ENCODE data around the gene FMO1. TPM values are rescaled to one million over a fixed set of nuclear protein-coding genes. Genes with fewer than 3 reads are reported as not detected.

FMO1 gene
- total and polyA plus RNA-seq, 10 of the 15 experiments (the other 5 are each of a cell fraction or from before 2014, with no cell fraction given), result not detected

DNA sequence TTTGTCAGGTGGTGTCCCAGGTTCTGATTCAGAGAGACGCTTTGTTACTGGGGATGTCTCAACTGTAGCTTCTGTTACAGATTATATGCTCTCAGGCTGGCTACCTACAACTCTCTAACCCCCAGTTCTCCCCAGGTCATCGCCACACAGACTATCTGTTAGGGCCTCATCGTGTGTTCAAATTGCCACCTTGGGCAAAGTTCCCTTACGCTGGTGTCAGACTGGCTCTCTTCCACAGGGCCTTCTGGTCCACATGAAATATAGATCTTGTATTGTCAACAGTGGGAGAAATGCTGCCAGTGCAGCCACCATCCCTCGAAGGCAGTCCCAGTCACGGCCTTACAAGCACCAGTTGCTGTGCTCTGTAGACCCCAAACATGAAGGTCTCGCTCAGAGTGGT, 81.0 kb downstream of the FMO1 start:
- WGBS (ENCODE audit: insufficient coverage, insufficient replicate concordance, low lambda C conversion rate, missing lambda C conversion rate), result 59% methylated on average over 7 of the region's 7 CpGs

More for the DNA sequence above, 81.0 kb downstream of the FMO1 start:
- Histone ChIP-seq H3K27ac (ENCODE audit: control insufficient read depth, insufficient read depth) (no peak overlapping the region), H3K9ac (ENCODE audit: control insufficient read depth, insufficient read depth, low read length) (no peak overlapping the region), H4K20me1 (ENCODE audit: control insufficient read depth, insufficient read depth) (no peaks in the 10 kb centered on the region), H2AFZ (ENCODE audit: control insufficient read depth, low read depth, low read length) (no peak overlapping the region), H3K4me3 (no peak overlapping the region), H3K36me3 (ENCODE audit: control insufficient read depth in 2 of 2, insufficient read depth in 2 of 2, low read length in 1 of 2) (no peaks in the 10 kb centered on the region), H3K4me1 (ENCODE audit: control insufficient read depth, insufficient read depth, low read length) (no peaks in the 10 kb centered on the region), H3K79me2 (ENCODE audit: control insufficient read depth, insufficient read depth, low read length) (no peaks in the 10 kb centered on the region), H3K9me3 (replicated peaks; ENCODE audit: control insufficient read depth, insufficient read depth, low read length) (no peaks in the 10 kb centered on the region), H3K27me3 (replicated peaks in 1 of 2; ENCODE audit: control insufficient read depth in 2 of 2, insufficient read depth in 2 of 2, low read length in 1 of 2) (no peaks in the 10 kb centered on the region), H3K4me2 (ENCODE audit: control insufficient read depth, insufficient read depth) (no peak overlapping the region)
- intact Hi-C loops (cut with micrococcal nuclease; ENCODE audit: unreplicated experiment) (no loop called here), in situ Hi-C loops (cut with MboI) (no loop called here)
- SMC1A ChIA-PET (ENCODE audit: uncharacterized antibody, unreplicated experiment), result no interaction called here
- no peak for TF ChIP-seq MYB (IDR thresholded peaks at IDR 0.05; ENCODE audit: borderline replicate concordance, low read depth, low read length)
- TF ChIP-seq, protein P1, sequence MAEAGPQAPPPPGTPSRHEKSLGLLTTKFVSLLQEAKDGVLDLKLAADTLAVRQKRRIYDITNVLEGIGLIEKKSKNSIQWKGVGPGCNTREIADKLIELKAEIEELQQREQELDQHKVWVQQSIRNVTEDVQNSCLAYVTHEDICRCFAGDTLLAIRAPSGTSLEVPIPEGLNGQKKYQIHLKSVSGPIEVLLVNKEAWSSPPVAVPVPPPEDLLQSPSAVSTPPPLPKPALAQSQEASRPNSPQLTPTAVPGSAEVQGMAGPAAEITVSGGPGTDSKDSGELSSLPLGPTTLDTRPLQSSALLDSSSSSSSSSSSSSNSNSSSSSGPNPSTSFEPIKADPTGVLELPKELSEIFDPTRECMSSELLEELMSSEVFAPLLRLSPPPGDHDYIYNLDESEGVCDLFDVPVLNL (IDR thresholded peaks at IDR 0.05; ENCODE audit: low read depth, low read length), result no peak
- no peak for TF ChIP-seq EZH2 (IDR thresholded peaks at IDR 0.05; ENCODE audit: borderline replicate concordance, control insufficient read depth, low read depth, low read length)
- TF ChIP-seq, protein P2, sequence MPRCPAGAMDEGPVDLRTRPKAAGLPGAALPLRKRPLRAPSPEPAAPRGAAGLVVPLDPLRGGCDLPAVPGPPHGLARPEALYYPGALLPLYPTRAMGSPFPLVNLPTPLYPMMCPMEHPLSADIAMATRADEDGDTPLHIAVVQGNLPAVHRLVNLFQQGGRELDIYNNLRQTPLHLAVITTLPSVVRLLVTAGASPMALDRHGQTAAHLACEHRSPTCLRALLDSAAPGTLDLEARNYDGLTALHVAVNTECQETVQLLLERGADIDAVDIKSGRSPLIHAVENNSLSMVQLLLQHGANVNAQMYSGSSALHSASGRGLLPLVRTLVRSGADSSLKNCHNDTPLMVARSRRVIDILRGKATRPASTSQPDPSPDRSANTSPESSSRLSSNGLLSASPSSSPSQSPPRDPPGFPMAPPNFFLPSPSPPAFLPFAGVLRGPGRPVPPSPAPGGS (IDR thresholded peaks at IDR 0.05; ENCODE audit: borderline replicate concordance, insufficient read depth, low read depth, low read length, poor library complexity, severe bottlenecking), result no peak
- TF ChIP-seq BCL11A (IDR thresholded peaks at IDR 0.05; ENCODE audit: low read depth, low read length), result no peak
- DNase-seq (ENCODE audit: low read depth, low spot score) (no peak), FAIRE-seq (no peak), ATAC-seq (no peak)
- POLR2A ChIA-PET, result no interaction called here
- CTCF ChIA-PET, result interaction anchor here (1.5 kb wide), 1 partner anchor 16 kb away, joined by 5 read pairs; the partner anchor contains the start of gene FMO4
- RAD21 ChIA-PET (ENCODE audit: unreplicated experiment), result no interaction called here
- no TSS peak for BruUV-seq (replicated peaks)
